Loucy (cell line): ENCODE measurements around the gene GPR146.

ENCODE experiments used
- H2AFZ ChIP-seq: fragments of 200-600 bp; sonication (generic); 2 replicates; pipeline ENCODE4 v1.6.0; 2016; ENCODE audit warnings: antibody characterized with exemption, mild to moderate bottlenecking, low read length, moderate library complexity
- H3F3A ChIP-seq: fragments of 200-600 bp; 2 replicates; pipeline ENCODE4 v1.6.0; 2016; ENCODE audit warnings: antibody characterized with exemption, low read depth, mild to moderate bottlenecking
- H3K27me3 ChIP-seq: fragments of 200-600 bp; sonication (generic); 2 replicates; pipeline ENCODE4 v1.6.1; 2014; ENCODE audit warnings: low read length, mild to moderate bottlenecking; ENCODE audit not compliant: insufficient read depth, poor library complexity, severe bottlenecking
- H3K36me3 ChIP-seq: fragments of 200-600 bp; sonication (generic); 2 replicates; pipeline ENCODE4 v1.6.1; 2016; ENCODE audit warnings: low read length; ENCODE audit not compliant: insufficient read depth
- H3K4me1 ChIP-seq: fragments of 200-600 bp; sonication (generic); 2 replicates; pipeline ENCODE4 v1.5.1; 2014; ENCODE audit warnings: low read length, mild to moderate bottlenecking; ENCODE audit not compliant: insufficient read depth, poor library complexity, severe bottlenecking
- H3K4me2 ChIP-seq: fragments of 200-600 bp; sonication (generic); 2 replicates; pipeline ENCODE4 v1.6.0; 2014; ENCODE audit warnings: antibody characterized with exemption, low read length, low read depth, mild to moderate bottlenecking; ENCODE audit not compliant: poor library complexity, severe bottlenecking
- H3K4me3 ChIP-seq: fragments of 200-600 bp; sonication (generic); 2 replicates; pipeline ENCODE4 v1.5.1; 2014; ENCODE audit warnings: low read length, mild to moderate bottlenecking, mixed read lengths; ENCODE audit not compliant: poor library complexity, severe bottlenecking
- H3K79me2 ChIP-seq: fragments of 200-600 bp; sonication (generic); 2 replicates; pipeline ENCODE4 v1.6.1; 2014; ENCODE audit warnings: low read length; ENCODE audit not compliant: insufficient read depth
- H3K9ac ChIP-seq: fragments of 200-600 bp; sonication (generic); 2 replicates; pipeline ENCODE4 v1.6.0; 2014; ENCODE audit warnings: mild to moderate bottlenecking, low read depth, low read length, moderate library complexity; ENCODE audit not compliant: poor library complexity, severe bottlenecking
- H3K9me2 ChIP-seq: fragments of 200-600 bp; sonication (generic); replicated peaks from 2 replicates; pipeline ENCODE4 v1.6.1; 2016; ENCODE audit warnings: low read depth, low read length, mixed read lengths
- H3K9me3 ChIP-seq: fragments of 200-600 bp; sonication (generic); 2 replicates; pipeline ENCODE4 v1.6.1; 2014; ENCODE audit warnings: mild to moderate bottlenecking, antibody characterized with exemption, low read length, low read depth; ENCODE audit not compliant: insufficient read depth
- H4K20me1 ChIP-seq: fragments of 200-600 bp; sonication (generic); 2 replicates; pipeline ENCODE4 v1.6.0; 2014; ENCODE audit warnings: antibody characterized with exemption, low read length, mild to moderate bottlenecking; ENCODE audit not compliant: insufficient read depth, poor library complexity, severe bottlenecking
- EZH2phosphoT487 ChIP-seq: fragments of 200-600 bp; IDR thresholded peaks from 2 replicates; pipeline ENCODE4 v1.6.1; 2018; ENCODE audit warnings: antibody characterized with exemption, mild to moderate bottlenecking, moderate library complexity, borderline replicate concordance
- TF ChIP-seq, protein P1 (sequence below): fragments of 200-600 bp; sonication (generic); conservative IDR thresholded peaks from 2 replicates; pipeline ENCODE4 v1.5.1; 2014; ENCODE audit warnings: mild to moderate bottlenecking, antibody characterized with exemption, low read length

Gene GPR146

DNA sequence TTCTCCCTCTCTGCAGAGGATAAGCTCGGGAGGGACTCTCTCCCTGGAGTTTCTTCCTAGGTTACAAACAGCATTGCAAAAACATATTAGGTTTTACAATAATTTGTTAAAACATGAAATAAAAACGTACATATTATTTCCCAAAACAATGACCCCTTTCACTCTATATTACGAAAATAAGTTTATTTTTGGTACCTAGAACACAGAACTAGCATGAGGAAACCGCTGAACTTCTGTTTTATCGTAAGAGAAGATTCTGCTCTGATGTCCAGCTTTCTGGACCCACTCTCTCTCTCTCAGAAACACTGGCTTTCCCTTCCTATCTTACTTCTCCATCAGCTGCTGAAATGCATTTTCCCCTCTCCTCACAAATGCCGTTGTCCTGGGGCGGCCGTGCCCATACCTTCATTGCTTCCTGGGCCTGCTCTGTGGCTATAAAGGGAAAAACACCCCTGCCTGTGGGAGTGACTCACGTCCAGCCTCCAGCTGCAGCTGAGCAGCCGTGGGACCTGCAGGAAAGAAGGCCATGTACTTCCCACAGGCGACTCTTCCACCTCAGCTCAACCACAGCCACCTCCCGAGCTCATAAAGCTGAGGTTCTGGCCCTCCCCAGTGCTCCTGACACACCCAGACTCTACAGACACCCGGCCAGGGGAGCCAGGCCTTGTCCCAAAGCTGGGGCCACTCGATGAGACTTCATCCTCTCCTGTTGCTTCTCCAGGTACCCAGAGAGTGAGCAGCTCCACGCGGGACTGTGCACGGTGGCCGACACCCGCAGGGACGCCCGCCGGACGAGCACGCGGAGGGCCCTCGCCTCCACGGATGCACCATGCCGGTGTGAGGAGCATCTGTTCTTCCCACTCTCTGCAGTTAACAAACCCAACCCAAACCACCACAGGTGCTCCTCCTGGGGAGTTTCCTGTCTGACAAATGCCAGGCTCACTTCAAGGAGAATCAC is 46.6 kb downstream of the GPR146 start:
- no peaks in the 10 kb centered on the region for H3K9me3 ChIP-seq
- no peaks in the 10 kb centered on the region for H3K36me3 ChIP-seq
- H3K79me2 ChIP-seq, result no peaks in the 10 kb centered on the region
- no peak overlapping the region for H2AFZ ChIP-seq
- H3K9ac ChIP-seq, result no peak overlapping the region
- H3F3A ChIP-seq, result no peaks in the 10 kb centered on the region
- H3K4me2 ChIP-seq, result no peak overlapping the region
- H3K4me1 ChIP-seq, result peaks cover 4% of the 10 kb centered on the region
- TF ChIP-seq EZH2phosphoT487, result no peak
- TF ChIP-seq, protein P1, sequence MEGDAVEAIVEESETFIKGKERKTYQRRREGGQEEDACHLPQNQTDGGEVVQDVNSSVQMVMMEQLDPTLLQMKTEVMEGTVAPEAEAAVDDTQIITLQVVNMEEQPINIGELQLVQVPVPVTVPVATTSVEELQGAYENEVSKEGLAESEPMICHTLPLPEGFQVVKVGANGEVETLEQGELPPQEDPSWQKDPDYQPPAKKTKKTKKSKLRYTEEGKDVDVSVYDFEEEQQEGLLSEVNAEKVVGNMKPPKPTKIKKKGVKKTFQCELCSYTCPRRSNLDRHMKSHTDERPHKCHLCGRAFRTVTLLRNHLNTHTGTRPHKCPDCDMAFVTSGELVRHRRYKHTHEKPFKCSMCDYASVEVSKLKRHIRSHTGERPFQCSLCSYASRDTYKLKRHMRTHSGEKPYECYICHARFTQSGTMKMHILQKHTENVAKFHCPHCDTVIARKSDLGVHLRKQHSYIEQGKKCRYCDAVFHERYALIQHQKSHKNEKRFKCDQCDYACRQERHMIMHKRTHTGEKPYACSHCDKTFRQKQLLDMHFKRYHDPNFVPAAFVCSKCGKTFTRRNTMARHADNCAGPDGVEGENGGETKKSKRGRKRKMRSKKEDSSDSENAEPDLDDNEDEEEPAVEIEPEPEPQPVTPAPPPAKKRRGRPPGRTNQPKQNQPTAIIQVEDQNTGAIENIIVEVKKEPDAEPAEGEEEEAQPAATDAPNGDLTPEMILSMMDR, result no peak
- H3K27me3 ChIP-seq, result no peaks in the 10 kb centered on the region
- H3K9me2 ChIP-seq, result no peaks in the 10 kb centered on the region
- H4K20me1 ChIP-seq, result no peaks in the 10 kb centered on the region
- no peak overlapping the region for H3K4me3 ChIP-seq

DNA sequence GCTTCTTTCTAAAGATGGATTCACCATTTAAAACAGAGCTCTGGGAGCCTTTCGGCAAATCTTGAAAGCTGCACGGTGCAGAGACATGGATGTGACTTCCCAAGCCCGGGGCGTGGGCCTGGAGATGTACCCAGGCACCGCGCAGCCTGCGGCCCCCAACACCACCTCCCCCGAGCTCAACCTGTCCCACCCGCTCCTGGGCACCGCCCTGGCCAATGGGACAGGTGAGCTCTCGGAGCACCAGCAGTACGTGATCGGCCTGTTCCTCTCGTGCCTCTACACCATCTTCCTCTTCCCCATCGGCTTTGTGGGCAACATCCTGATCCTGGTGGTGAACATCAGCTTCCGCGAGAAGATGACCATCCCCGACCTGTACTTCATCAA is 47.3 kb downstream of the GPR146 start:
- no peaks in the 10 kb centered on the region for H3K36me3 ChIP-seq
- H3K9ac ChIP-seq, result no peak overlapping the region
- H2AFZ ChIP-seq, result no peak overlapping the region
- H3K79me2 ChIP-seq, result no peaks in the 10 kb centered on the region
- H3K4me3 ChIP-seq, result no peak overlapping the region
- H3K4me1 ChIP-seq, result no peaks in the 10 kb centered on the region
- no peaks in the 10 kb centered on the region for H3K9me2 ChIP-seq
- no peaks in the 10 kb centered on the region for H3F3A ChIP-seq
- no peak for TF ChIP-seq EZH2phosphoT487
- H3K9me3 ChIP-seq, result no peaks in the 10 kb centered on the region
- no peaks in the 10 kb centered on the region for H3K27me3 ChIP-seq
- H3K4me2 ChIP-seq, result no peak overlapping the region
- H4K20me1 ChIP-seq, result no peaks in the 10 kb centered on the region

DNA sequence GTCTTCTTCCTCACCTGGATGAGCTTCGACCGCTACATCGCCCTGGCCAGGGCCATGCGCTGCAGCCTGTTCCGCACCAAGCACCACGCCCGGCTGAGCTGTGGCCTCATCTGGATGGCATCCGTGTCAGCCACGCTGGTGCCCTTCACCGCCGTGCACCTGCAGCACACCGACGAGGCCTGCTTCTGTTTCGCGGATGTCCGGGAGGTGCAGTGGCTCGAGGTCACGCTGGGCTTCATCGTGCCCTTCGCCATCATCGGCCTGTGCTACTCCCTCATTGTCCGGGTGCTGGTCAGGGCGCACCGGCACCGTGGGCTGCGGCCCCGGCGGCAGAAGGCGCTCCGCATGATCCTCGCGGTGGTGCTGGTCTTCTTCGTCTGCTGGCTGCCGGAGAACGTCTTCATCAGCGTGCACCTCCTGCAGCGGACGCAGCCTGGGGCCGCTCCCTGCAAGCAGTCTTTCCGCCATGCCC is 47.9 kb downstream of the GPR146 start:
- H3K27me3 ChIP-seq, result no peaks in the 10 kb centered on the region
- TF ChIP-seq, protein P1, result no peak
- TF ChIP-seq EZH2phosphoT487, result no peak
- H2AFZ ChIP-seq, result no peak overlapping the region
- H3K9me3 ChIP-seq, result no peaks in the 10 kb centered on the region
- H3K79me2 ChIP-seq, result no peaks in the 10 kb centered on the region
- H3K4me2 ChIP-seq, result no peak overlapping the region
- H3K9me2 ChIP-seq, result no peaks in the 10 kb centered on the region
- H3K4me3 ChIP-seq, result no peak overlapping the region
- no peaks in the 10 kb centered on the region for H3F3A ChIP-seq
- no peak overlapping the region for H3K9ac ChIP-seq
- no peaks in the 10 kb centered on the region for H4K20me1 ChIP-seq
- no peaks in the 10 kb centered on the region for H3K36me3 ChIP-seq
- H3K4me1 ChIP-seq, result no peaks in the 10 kb centered on the region
